Mesenchymal stem cell (in vitro differentiated cells and primary cell): Measurements from ENCODE around the gene HDAC7.

Source experiments
- DNase-seq: peaks from one replicate; pipeline ENCODE4 v3.0.0-alpha.2; 2013
- H2AFZ ChIP-seq: one replicate; pipeline ENCODE4 v1.6.1; 2013; ENCODE audit warnings: low read depth, mild to moderate bottlenecking, control low read depth, inconsistent platforms, low read length, moderate library complexity
- H2AK5ac ChIP-seq: 2 replicates; pipeline ENCODE4 v1.6.1; 2013; ENCODE audit warnings: low read length, moderate library complexity, mild to moderate bottlenecking, inconsistent platforms; ENCODE audit not compliant: severe bottlenecking
- H2BK120ac ChIP-seq: one replicate; pipeline ENCODE4 v1.6.1; 2013; ENCODE audit warnings: low read depth, mild to moderate bottlenecking, inconsistent platforms, low read length, moderate library complexity
- H2BK12ac ChIP-seq, 2 experiments: one replicate each; pipeline ENCODE4 v1.6.1; 2013; ENCODE audit warnings: inconsistent platforms in 2 of 2, low read length in 2 of 2, mild to moderate bottlenecking in 2 of 2, moderate library complexity in 2 of 2, control low read depth in 1 of 2
- H2BK15ac ChIP-seq: one replicate; pipeline ENCODE4 v1.6.1; 2013; ENCODE audit warnings: mild to moderate bottlenecking, low read depth, inconsistent platforms; ENCODE audit not compliant: poor library complexity, severe bottlenecking
- H2BK5ac ChIP-seq: 2 replicates; pipeline ENCODE4 v1.6.1; 2013; ENCODE audit warnings: low read depth, mild to moderate bottlenecking, low read length, control low read depth, inconsistent platforms; ENCODE audit not compliant: poor library complexity, severe bottlenecking
- H3K14ac ChIP-seq, 2 experiments: one replicate each; pipeline ENCODE4 v1.6.1; 2013; ENCODE audit warnings: inconsistent platforms in 2 of 2, low read length in 2 of 2, control low read depth in 1 of 2, mild to moderate bottlenecking in 1 of 2, moderate library complexity in 1 of 2
- H3K18ac ChIP-seq, 2 experiments: one replicate each; pipeline ENCODE4 v1.6.1; 2013; ENCODE audit warnings: inconsistent platforms in 2 of 2, low read length in 2 of 2, control low read depth in 1 of 2, low read depth in 1 of 2, mild to moderate bottlenecking in 1 of 2
- H3K23ac ChIP-seq, 2 experiments: one replicate each; pipeline ENCODE4 v1.6.1; 2013; ENCODE audit warnings: inconsistent platforms in 2 of 2, low read length in 2 of 2, mild to moderate bottlenecking in 2 of 2, moderate library complexity in 2 of 2, control low read depth in 1 of 2
- H3K27ac ChIP-seq: 2 replicates; pipeline ENCODE4 v1.5.1; 2013; ENCODE audit warnings: mild to moderate bottlenecking, moderate library complexity, low read length, control low read depth, inconsistent platforms; ENCODE audit not compliant: poor library complexity, severe bottlenecking
- H3K27me3 ChIP-seq, 2 experiments: 2 replicates each; pipeline versions ENCODE4 v1.6.1 to v1.7.0; 2013; ENCODE audit warnings: low read length in 2 of 2, mild to moderate bottlenecking in 2 of 2, moderate library complexity in 2 of 2, control low read depth in 1 of 2, inconsistent platforms in 1 of 2; ENCODE audit not compliant: control insufficient read depth in 1 of 2, insufficient read depth in 1 of 2
- H3K36me3 ChIP-seq, 2 experiments: 2 replicates each; pipeline versions ENCODE4 v1.6.1 to v1.7.0; 2013; ENCODE audit warnings: low read length in 2 of 2, control low read depth in 1 of 2, inconsistent platforms in 1 of 2, low read depth in 1 of 2, mild to moderate bottlenecking in 1 of 2; ENCODE audit not compliant: insufficient read depth in 2 of 2, control insufficient read depth in 1 of 2
- H3K4ac ChIP-seq, 2 experiments: one replicate each; pipeline ENCODE4 v1.6.1; 2013; ENCODE audit warnings: inconsistent platforms in 2 of 2, low read length in 2 of 2, mild to moderate bottlenecking in 2 of 2, moderate library complexity in 2 of 2, control low read depth in 1 of 2, low read depth in 1 of 2
- H3K4me1 ChIP-seq: 2 replicates; pipeline ENCODE4 v1.6.1; 2013; ENCODE audit warnings: low read depth, low read length, control low read depth; ENCODE audit not compliant: control insufficient read depth, insufficient read depth
- H3K4me2 ChIP-seq: 2 replicates; pipeline ENCODE4 v1.6.1; 2013; ENCODE audit warnings: low read length, mild to moderate bottlenecking, inconsistent platforms; ENCODE audit not compliant: poor library complexity, severe bottlenecking
- H3K4me3 ChIP-seq, 2 experiments: 2 replicates each; pipeline versions ENCODE4 v1.5.1 to v1.7.0; 2013; ENCODE audit warnings: low read length in 2 of 2, mild to moderate bottlenecking in 2 of 2, control low read depth in 1 of 2, low read depth in 1 of 2; ENCODE audit not compliant: insufficient read depth in 1 of 2
- H3K79me1 ChIP-seq: replicated peaks from 2 replicates; pipeline ENCODE4 v1.6.1; 2013; ENCODE audit warnings: mild to moderate bottlenecking, control low read depth, low read length, inconsistent platforms; ENCODE audit not compliant: poor library complexity, severe bottlenecking
- H3K9ac ChIP-seq: 2 replicates; pipeline ENCODE4 v1.7.0; 2013; ENCODE audit warnings: mild to moderate bottlenecking, low read length, moderate library complexity
- H3K9me3 ChIP-seq: 2 replicates; pipeline ENCODE4 v1.7.0; 2013; ENCODE audit warnings: mild to moderate bottlenecking, low read length; ENCODE audit not compliant: control insufficient read depth
- H4K8ac ChIP-seq: one replicate; pipeline ENCODE4 v1.6.1; 2013; ENCODE audit warnings: inconsistent platforms, mild to moderate bottlenecking, low read length, moderate library complexity
- H4K91ac ChIP-seq: one replicate; pipeline ENCODE4 v1.6.1; 2013; ENCODE audit warnings: mild to moderate bottlenecking, low read length, inconsistent platforms
- WGBS: methylation state at CpG from one replicate; pipeline ENCODE4 v1.1.7; 2013; ENCODE audit warnings: mixed read lengths; 5-methylcytosine and 5-hydroxymethylcytosine counted together

Gene HDAC7

GRCh38 chr12:47856721-47857575 lies 37.2 kb upstream of the HDAC7 start:
- DNase-seq: no peak
- no peak overlapping the region for H2BK12ac ChIP-seq
- no peaks in the 10 kb centered on the region for H3K27me3 ChIP-seq
- no peak overlapping the region for H2AFZ ChIP-seq
- H3K9ac ChIP-seq: no peak overlapping the region
- no peak overlapping the region for H3K18ac ChIP-seq
- no peak overlapping the region for H2AK5ac ChIP-seq
- H3K9me3 ChIP-seq: no peaks in the 10 kb centered on the region
- no peak overlapping the region for H4K8ac ChIP-seq
- no peak overlapping the region for H3K14ac ChIP-seq
- peaks cover 3 to 83% of the 10 kb centered on the region in 2 experiments for H3K36me3 ChIP-seq
- H3K4me1 ChIP-seq: no peaks in the 10 kb centered on the region
- H3K4me3 ChIP-seq: no peak overlapping the region
- H2BK5ac ChIP-seq: no peak overlapping the region
- no peak overlapping the region for H2BK15ac ChIP-seq
- no peak overlapping the region for H3K4me2 ChIP-seq
- no peaks in the 10 kb centered on the region for H3K79me1 ChIP-seq
- no peak overlapping the region for H4K91ac ChIP-seq
- H3K27ac ChIP-seq: no peak overlapping the region
- H3K4ac ChIP-seq: no peak overlapping the region
- WGBS: 95% methylated on average over 12 of the region's 17 CpGs
- H2BK120ac ChIP-seq: no peak overlapping the region
- no peak overlapping the region for H3K23ac ChIP-seq

- H2AFZ ChIP-seq: no peak overlapping the region
- H2BK12ac ChIP-seq: no peak overlapping the region
- H2BK5ac ChIP-seq: no peak overlapping the region
- H3K9me3 ChIP-seq: no peaks in the 10 kb centered on the region
- no peaks in the 10 kb centered on the region for H3K79me1 ChIP-seq
- H2BK15ac ChIP-seq: no peak overlapping the region
- H4K8ac ChIP-seq: no peak overlapping the region
- H3K27me3 ChIP-seq: no peaks in the 10 kb centered on the region
- no peak overlapping the region for H3K4me3 ChIP-seq
- H3K4me1 ChIP-seq: no peaks in the 10 kb centered on the region
- H3K23ac ChIP-seq: no peak overlapping the region
- H3K4ac ChIP-seq: no peak overlapping the region
- no peak overlapping the region for H2AK5ac ChIP-seq
- no peak overlapping the region for H3K9ac ChIP-seq
- WGBS: no CpG with 5 or more reads among the region's 1 CpG
- no peak overlapping the region for H2BK120ac ChIP-seq
- H3K18ac ChIP-seq: no peak overlapping the region
- H3K27ac ChIP-seq: no peak overlapping the region
- no peak overlapping the region for H3K4me2 ChIP-seq
- H3K36me3 ChIP-seq: peaks cover 3 to 83% of the 10 kb centered on the region in 2 experiments
- no peak overlapping the region for H3K14ac ChIP-seq
- no peak for DNase-seq
- H4K91ac ChIP-seq: no peak overlapping the region
These were observed 36.4 kb upstream of the HDAC7 start for GRCh38 chr12:47856094-47856493.

- no peak overlapping the region for H3K27ac ChIP-seq
- no peak overlapping the region for H2BK15ac ChIP-seq
- H3K4me2 ChIP-seq: no peak overlapping the region
These were observed 35.8 kb upstream of the HDAC7 start for GRCh38 chr12:47855502-47855901.

GRCh38 chr12:47854531-47854930 lies 34.8 kb upstream of the HDAC7 start:
- no peak overlapping the region for H2AFZ ChIP-seq
- no peak overlapping the region for H2AK5ac ChIP-seq
- WGBS: 97% methylated on average over 5 of the region's 5 CpGs
- H2BK120ac ChIP-seq: no peak overlapping the region
- H3K9ac ChIP-seq: no peak overlapping the region
- no peak overlapping the region for H3K4me3 ChIP-seq
- no peak overlapping the region for H3K14ac ChIP-seq
- H3K27ac ChIP-seq: no peak overlapping the region
- H2BK15ac ChIP-seq: no peak overlapping the region
- no peak overlapping the region for H2BK5ac ChIP-seq
- no peak overlapping the region for H3K18ac ChIP-seq
- no peak for DNase-seq
- H3K4me1 ChIP-seq: no peaks in the 10 kb centered on the region
- no peak overlapping the region for H3K23ac ChIP-seq
- H3K79me1 ChIP-seq: no peaks in the 10 kb centered on the region
- H3K9me3 ChIP-seq: no peaks in the 10 kb centered on the region
- H4K8ac ChIP-seq: no peak overlapping the region
- no peak overlapping the region for H3K4me2 ChIP-seq
- H3K36me3 ChIP-seq: peaks cover 3 to 83% of the 10 kb centered on the region in 2 experiments
- no peak overlapping the region for H3K4ac ChIP-seq
- H3K27me3 ChIP-seq: no peaks in the 10 kb centered on the region
- H2BK12ac ChIP-seq: no peak overlapping the region
- no peak overlapping the region for H4K91ac ChIP-seq

More at GRCh38 chr12:47855502-47855901, 35.8 kb upstream of the HDAC7 start:
- Histone ChIP-seq H2BK120ac (no peak overlapping the region), H2BK5ac (no peak overlapping the region), H3K4me1 (no peaks in the 10 kb centered on the region), H2AFZ (no peak overlapping the region), H3K4ac (no peak overlapping the region), H3K14ac (no peak overlapping the region), H3K18ac (no peak overlapping the region), H3K4me3 (no peak overlapping the region), H2AK5ac (no peak overlapping the region), H3K9me3 (no peaks in the 10 kb centered on the region), H3K36me3 (peaks cover 3 to 82% of the 10 kb centered on the region in 2 experiments), H3K9ac (no peak overlapping the region), H4K91ac (no peak overlapping the region), H2BK12ac (no peak overlapping the region), H4K8ac (no peak overlapping the region), H3K79me1 (no peaks in the 10 kb centered on the region), H3K23ac (no peak overlapping the region), H3K27me3 (no peaks in the 10 kb centered on the region)
- WGBS: 71% methylated on average over 2 of the region's 2 CpGs
- no peak for DNase-seq
